ENCODE results near the gene RHOB. TPM values are rescaled to one million over a fixed set of nuclear protein-coding genes. Genes with fewer than 3 reads are reported as not detected.

The RHOB gene
- polyA plus RNA-seq, 3 donors = 43.3 to 602 (median 66.3) TPM

GRCh38 chr2:20470211-20470610 lies 23.3 kb downstream of the RHOB start:
- Mint-ChIP-seq H3K36me3 (no peaks in the 10 kb centered on the region), H3K27me3 (ENCODE audit: low read depth in 3 of 3) (peaks cover 4 to 9% (median 4%) of the 10 kb centered on the region in 3 donors), H3K9me3 (peaks cover 0 to 3% (median 0%) of the 10 kb centered on the region in 7 donors), H3K4me3 (no peak overlapping the region), H3K4me1 (peaks cover 4% of the 10 kb centered on the region), H3K27ac (no peak overlapping the region)
- DNase-seq = no peak
- H3K4me3 ChIP-seq (replicated peaks in 1 of 3; ENCODE audit: low read depth in 2 of 3, low read length in 3 of 3) = no peak overlapping the region
- H2AFZ ChIP-seq (ENCODE audit: insufficient read depth, low read depth, low read length, poor library complexity, severe bottlenecking) = no peak overlapping the region
- intact Hi-C loops (cut with micrococcal nuclease) = no loop called here
- TF ChIP-seq CTCF (IDR thresholded peaks at IDR 0.05) = no peak
- no peaks in the 10 kb centered on the region for H3K4me1 ChIP-seq (ENCODE audit: control insufficient read depth in 1 of 2, insufficient read depth in 2 of 2, low read length in 2 of 2)
- H3K4me2 ChIP-seq (replicated peaks; ENCODE audit: extremely low read depth, low read length, poor library complexity, severe bottlenecking) = no peak overlapping the region
- no CpG with 5 or more reads among the region's 6 CpGs for WGBS (ENCODE audit: insufficient coverage)
- H3K79me2 ChIP-seq (ENCODE audit: insufficient read depth, low read length) = no peaks in the 10 kb centered on the region
- H3K9me3 ChIP-seq (replicated peaks in 1 of 2; ENCODE audit: control insufficient read depth in 1 of 2, insufficient read depth in 1 of 2, low read length in 2 of 2) = no peaks in the 10 kb centered on the region
- H3K36me3 ChIP-seq (replicated peaks in 1 of 2; ENCODE audit: control insufficient read depth in 1 of 2, insufficient read depth in 2 of 2, low read length in 2 of 2) = no peaks in the 10 kb centered on the region
- H3K9ac ChIP-seq (ENCODE audit: insufficient read depth, low read length, poor library complexity, severe bottlenecking) = no peak overlapping the region
- H4K20me1 ChIP-seq (ENCODE audit: insufficient read depth, low read length) = no peaks in the 10 kb centered on the region
- no peak overlapping the region for H3K27ac ChIP-seq (ENCODE audit: low read depth in 1 of 2, low read length in 2 of 2)
- H3K27me3 ChIP-seq (ENCODE audit: control insufficient read depth in 2 of 2, insufficient read depth in 2 of 2, low read length in 2 of 2) = no peaks in the 10 kb centered on the region

GRCh38 chr2:20471148-20471547 lies 24.3 kb downstream of the RHOB start:
- H3K4me1 Mint-ChIP-seq = peaks cover 4% of the 10 kb centered on the region
- 100% methylated on average over 1 of the region's 4 CpGs for WGBS (ENCODE audit: insufficient coverage)
- Histone ChIP-seq H3K9ac (ENCODE audit: insufficient read depth, low read length, poor library complexity, severe bottlenecking) (no peak overlapping the region), H3K79me2 (ENCODE audit: insufficient read depth, low read length) (no peaks in the 10 kb centered on the region), H3K27me3 (ENCODE audit: control insufficient read depth in 2 of 2, insufficient read depth in 2 of 2, low read length in 2 of 2) (no peaks in the 10 kb centered on the region), H3K4me1 (ENCODE audit: control insufficient read depth in 1 of 2, insufficient read depth in 2 of 2, low read length in 2 of 2) (no peaks in the 10 kb centered on the region), H3K27ac (ENCODE audit: low read depth in 1 of 2, low read length in 2 of 2) (no peak overlapping the region), H3K9me3 (replicated peaks in 1 of 2; ENCODE audit: control insufficient read depth in 1 of 2, insufficient read depth in 1 of 2, low read length in 2 of 2) (no peaks in the 10 kb centered on the region), H3K36me3 (replicated peaks in 1 of 2; ENCODE audit: control insufficient read depth in 1 of 2, insufficient read depth in 2 of 2, low read length in 2 of 2) (no peaks in the 10 kb centered on the region), H4K20me1 (ENCODE audit: insufficient read depth, low read length) (no peaks in the 10 kb centered on the region), H3K4me2 (replicated peaks; ENCODE audit: extremely low read depth, low read length, poor library complexity, severe bottlenecking) (no peak overlapping the region), H2AFZ (ENCODE audit: insufficient read depth, low read depth, low read length, poor library complexity, severe bottlenecking) (no peak overlapping the region), H3K4me3 (replicated peaks in 1 of 3; ENCODE audit: low read depth in 2 of 3, low read length in 3 of 3) (no peak overlapping the region)
- no peak overlapping the region for H3K4me3 Mint-ChIP-seq
- DNase-seq = no peak
- TF ChIP-seq CTCF (IDR thresholded peaks at IDR 0.05) = no peak
- intact Hi-C loops (cut with micrococcal nuclease) = no loop called here
- H3K9me3 Mint-ChIP-seq = peaks cover 0 to 3% (median 0%) of the 10 kb centered on the region in 7 donors
- no peaks in the 10 kb centered on the region for H3K36me3 Mint-ChIP-seq
- H3K27me3 Mint-ChIP-seq (ENCODE audit: low read depth in 3 of 3) = peaks cover 4 to 9% (median 4%) of the 10 kb centered on the region in 3 donors
- no peak overlapping the region for H3K27ac Mint-ChIP-seq
